B cell (primary cell): ENCODE data around the gene CCDC13. TPM values are rescaled to one million over a fixed set of nuclear protein-coding genes. Genes with fewer than 3 reads are reported as not detected.
A peak's percentile ranks its signal among the peaks of the same experiment; 100 is the strongest.
"Not testable (repeated sequence)": the region's sequence is repeated elsewhere in the genome, so short reads cannot be mapped to it uniquely, and the experiment has no call there.

Source experiments
- ATAC-seq: fragments of 200-7000 bp; cut with Tn5 transposase; one replicate; pipeline ENCODE4 v1.10.0; 2021; ENCODE audit warnings: low read depth, mild to moderate bottlenecking, moderate number of reproducible peaks, moderate library complexity
- CTCF ChIA-PET: fragments of 350-600 bp; sonication (Branson Sonifier 250); formaldehyde crosslinking; loops from one replicate; lab custom pipeline; 2021; ENCODE audit warnings: antibody characterized with exemption, inconsistent platforms; lab: Charles Lee
- POLR2A ChIA-PET: fragments of 350-600 bp; sonication (Branson Sonifier 250); formaldehyde crosslinking; loops from one replicate; lab custom pipeline; 2021; ENCODE audit warnings: antibody characterized with exemption; lab: Charles Lee
- DNase-seq: peaks from one replicate; pipeline ENCODE4 v3.0.0; 2013
- H2AFZ ChIP-seq: 2 replicates; pipeline ENCODE4 v1.6.1; 2012; ENCODE audit warnings: mild to moderate bottlenecking, low read depth, low read length; ENCODE audit not compliant: insufficient read depth, poor library complexity, severe bottlenecking
- H3K27ac ChIP-seq, 2 donors: 1 replicate in 1 of 2; 2 replicates in 1 of 2; pipeline ENCODE4 v1.5.1; 2012 to 2013; ENCODE audit warnings: low read length in 2 of 2, mild to moderate bottlenecking in 2 of 2, moderate library complexity in 1 of 2
- H3K27me3 ChIP-seq, 4 experiments: fragments of 200-600 bp in 1 of 4; sonication (generic) in 1 of 4; replicated peaks in 1 of 4; 1 replicate in 2 of 4; 2 replicates in 2 of 4; pipeline versions ENCODE4 v1.6.1 to v1.7.0; 2013 to 2016; ENCODE audit warnings: low read length in 3 of 4, mild to moderate bottlenecking in 2 of 4, mixed read lengths in 1 of 4, moderate library complexity in 1 of 4; ENCODE audit not compliant: insufficient read depth in 4 of 4, control insufficient read depth in 3 of 4; ENCODE audit errors: control extremely low read depth in 1 of 4
- H3K36me3 ChIP-seq, 2 experiments: replicated peaks in 1 of 2; 1 replicate in 1 of 2; 2 replicates in 1 of 2; pipeline versions ENCODE4 v1.6.1 to v1.7.1; 2013; ENCODE audit warnings: low read length in 1 of 2; ENCODE audit not compliant: insufficient read depth in 2 of 2, control insufficient read depth in 1 of 2; ENCODE audit errors: control extremely low read depth in 1 of 2, extremely low read depth in 1 of 2
- H3K4me1 ChIP-seq, 2 donors: fragments of 200-600 bp in 1 of 2; sonication (generic) in 1 of 2; 1 replicate in 1 of 2; 2 replicates in 1 of 2; pipeline versions ENCODE4 v1.5.1 to v1.6.1; 2013 to 2017; ENCODE audit warnings: low read length in 2 of 2; ENCODE audit not compliant: control insufficient read depth in 2 of 2, insufficient read depth in 2 of 2
- H3K4me2 ChIP-seq: replicated peaks from 2 replicates; pipeline ENCODE3; 2012; ENCODE audit warnings: mild to moderate bottlenecking, low read depth, low read length; ENCODE audit not compliant: poor library complexity, severe bottlenecking
- H3K4me3 ChIP-seq, 5 experiments: fragments of 200-600 bp in 1 of 5; sonication (generic) in 1 of 5; 1 replicate in 3 of 5; 2 replicates in 2 of 5; pipeline versions ENCODE4 v1.5.1 to v1.7.0; 2011 to 2016; ENCODE audit warnings: low read length in 4 of 5, mild to moderate bottlenecking in 4 of 5, low read depth in 2 of 5, control low read depth in 1 of 5, moderate library complexity in 1 of 5; ENCODE audit not compliant: insufficient read depth in 1 of 5; ENCODE audit errors: control extremely low read depth in 1 of 5, extremely low read depth in 1 of 5
- H3K79me2 ChIP-seq: fragments of 200-600 bp; sonication (generic); one replicate; pipeline ENCODE4 v1.6.0; 2016; ENCODE audit warnings: low read length; ENCODE audit not compliant: control insufficient read depth, insufficient read depth
- H3K9ac ChIP-seq: fragments of 200-600 bp; sonication (generic); 2 replicates; pipeline ENCODE4 v1.6.1; 2017; ENCODE audit warnings: mild to moderate bottlenecking, low read length, moderate library complexity
- H3K9me3 ChIP-seq, 3 donors: one replicate each; pipeline versions ENCODE4 v1.6.1 to v1.7.1; 2013; ENCODE audit warnings: low read length in 2 of 3; ENCODE audit not compliant: control insufficient read depth in 2 of 3, insufficient read depth in 1 of 3; ENCODE audit errors: control extremely low read depth in 1 of 3
- H4K20me1 ChIP-seq: 2 replicates; pipeline ENCODE4 v1.6.0; 2012; ENCODE audit warnings: mild to moderate bottlenecking, low read length; ENCODE audit not compliant: insufficient read depth, control insufficient read depth, poor library complexity, severe bottlenecking
- H3K27ac Mint-ChIP-seq: one replicate; pipeline ENCODE4 v1.8.0; 2021; ENCODE audit warnings: mixed read lengths
- H3K27me3 Mint-ChIP-seq: one replicate; pipeline ENCODE4 v1.8.0; 2021; ENCODE audit warnings: mixed read lengths
- H3K4me1 Mint-ChIP-seq: one replicate; pipeline ENCODE4 v1.8.0; 2021; ENCODE audit warnings: mixed read lengths
- H3K4me3 Mint-ChIP-seq: one replicate; pipeline ENCODE4 v1.8.0; 2021; ENCODE audit warnings: mixed read lengths
- H3K9me3 Mint-ChIP-seq: one replicate; pipeline ENCODE4 v1.8.0; 2022; ENCODE audit warnings: mixed read lengths; ENCODE audit not compliant: insufficient read depth
- EZH2 ChIP-seq: IDR thresholded peaks from 2 replicates; pipeline ENCODE4 v1.6.1; 2012; ENCODE audit warnings: borderline replicate concordance, low read depth, mild to moderate bottlenecking, moderate library complexity, low read length; ENCODE audit not compliant: insufficient read depth, poor library complexity, severe bottlenecking
- WGBS: methylation state at CpG from one replicate; pipeline ENCODE4 v1.1.5; 2013; ENCODE audit warnings: missing lambda C conversion rate; ENCODE audit not compliant: insufficient coverage; 5-methylcytosine and 5-hydroxymethylcytosine counted together
- intact Hi-C: fragments of 100-400 bp; cut with micrococcal nuclease; formaldehyde crosslinking; loops from one replicate; pipeline ENCODE4 v1.10.0; 2022
- polyA plus RNA-seq: library from polyadenylated mRNA; depleted of rRNA; stranded (reverse); fragments of >200 nt; gene quantifications from 2 replicates; pipeline ENCODE4 v1.2.3, GENCODE V29; 2012
- total RNA-seq, 2 donors: library from RNA; stranded (reverse); fragments of 120-200 nt in 1 of 2; gene quantifications; 1 replicate in 1 of 2; 2 replicates in 1 of 2; pipeline versions ENCODE4 v1.2.3 to v1.2.4, GENCODE V29; 2013 to 2022
- TF ChIP-seq, protein P1 (sequence below): fragments of 200-600 bp; IDR thresholded peaks from one replicate; pipeline ENCODE4 v1.8.0; 2022; ENCODE audit warnings: antibody characterized with exemption, mild to moderate bottlenecking

CCDC13 gene
- total and polyA plus RNA-seq, 2 donors (not counting 1 experiment from before 2014, with no cell fraction given) = 1.5 to 1.9 TPM

GRCh38 chr3:42814246-42814645, 41.2 kb upstream of the CCDC13 start:
- Mint-ChIP-seq H3K27ac (no peak overlapping the region), H3K9me3 (no peaks in the 10 kb centered on the region), H3K27me3 (peaks cover 2% of the 10 kb centered on the region), H3K4me3 (no peak overlapping the region), H3K4me1 (peaks cover 8% of the 10 kb centered on the region)
- ChIA-PET CTCF (interaction anchor here (2.2 kb wide), 1 partner anchor 67 kb away, joined by 6 read pairs; no protein-coding TSS in a partner anchor), POLR2A (no interaction called here)
- Histone ChIP-seq H3K4me1 (peaks cover 0 to 5% of the 10 kb centered on the region in 2 donors), H3K4me2 (no peak overlapping the region), H2AFZ (no peak overlapping the region), H3K27ac (no peak overlapping the region), H3K36me3 (no peaks in the 10 kb centered on the region), H3K27me3 (no peaks in the 10 kb centered on the region), H3K9me3 (no peaks in the 10 kb centered on the region), H3K79me2 (no peaks in the 10 kb centered on the region), H3K9ac (no peak overlapping the region), H4K20me1 (no peaks in the 10 kb centered on the region), H3K4me3 (no peak overlapping the region)
- intact Hi-C loops = no loop called here
- TF ChIP-seq EZH2 = no peak
- TF ChIP-seq, protein P1, sequence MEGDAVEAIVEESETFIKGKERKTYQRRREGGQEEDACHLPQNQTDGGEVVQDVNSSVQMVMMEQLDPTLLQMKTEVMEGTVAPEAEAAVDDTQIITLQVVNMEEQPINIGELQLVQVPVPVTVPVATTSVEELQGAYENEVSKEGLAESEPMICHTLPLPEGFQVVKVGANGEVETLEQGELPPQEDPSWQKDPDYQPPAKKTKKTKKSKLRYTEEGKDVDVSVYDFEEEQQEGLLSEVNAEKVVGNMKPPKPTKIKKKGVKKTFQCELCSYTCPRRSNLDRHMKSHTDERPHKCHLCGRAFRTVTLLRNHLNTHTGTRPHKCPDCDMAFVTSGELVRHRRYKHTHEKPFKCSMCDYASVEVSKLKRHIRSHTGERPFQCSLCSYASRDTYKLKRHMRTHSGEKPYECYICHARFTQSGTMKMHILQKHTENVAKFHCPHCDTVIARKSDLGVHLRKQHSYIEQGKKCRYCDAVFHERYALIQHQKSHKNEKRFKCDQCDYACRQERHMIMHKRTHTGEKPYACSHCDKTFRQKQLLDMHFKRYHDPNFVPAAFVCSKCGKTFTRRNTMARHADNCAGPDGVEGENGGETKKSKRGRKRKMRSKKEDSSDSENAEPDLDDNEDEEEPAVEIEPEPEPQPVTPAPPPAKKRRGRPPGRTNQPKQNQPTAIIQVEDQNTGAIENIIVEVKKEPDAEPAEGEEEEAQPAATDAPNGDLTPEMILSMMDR = no peak
- no peak for ATAC-seq
- 100% methylated on average over 1 of the region's 5 CpGs for WGBS
- DNase-seq = no peak

GRCh38 chr3:42811118-42811883, 38.2 kb upstream of the CCDC13 start:
- H3K4me1 Mint-ChIP-seq, CTCF ChIA-PET, H3K4me1 ChIP-seq, H3K79me2 ChIP-seq, H3K4me3 ChIP-seq, POLR2A ChIA-PET, H3K27ac Mint-ChIP-seq, H3K27ac ChIP-seq, H3K36me3 ChIP-seq, H4K20me1 ChIP-seq, ATAC-seq, H2AFZ ChIP-seq, H3K9me3 ChIP-seq, H3K4me3 Mint-ChIP-seq, H3K9me3 Mint-ChIP-seq, H3K27me3 ChIP-seq, intact Hi-C loops, H3K9ac ChIP-seq, H3K4me2 ChIP-seq: not testable (repeated sequence)
- DNase-seq = peak; percentile 24
- WGBS = 8% methylated on average over 11 of the region's 15 CpGs
- H3K27me3 Mint-ChIP-seq = peaks cover 11% of the 10 kb centered on the region

GRCh38 chr3:42810706-42811105, 37.7 kb upstream of the CCDC13 start:
- H3K27ac Mint-ChIP-seq, H3K27me3 ChIP-seq, H3K9ac ChIP-seq, intact Hi-C loops, H3K4me3 Mint-ChIP-seq, CTCF ChIA-PET, H2AFZ ChIP-seq, H3K4me1 ChIP-seq, ATAC-seq, DNase-seq, H3K4me2 ChIP-seq, H4K20me1 ChIP-seq, H3K27ac ChIP-seq, H3K36me3 ChIP-seq, H3K9me3 Mint-ChIP-seq, H3K9me3 ChIP-seq, H3K4me1 Mint-ChIP-seq, H3K4me3 ChIP-seq, H3K79me2 ChIP-seq, POLR2A ChIA-PET: not testable (repeated sequence)
- 98% methylated on average over 7 of the region's 10 CpGs for WGBS
- H3K27me3 Mint-ChIP-seq = peaks cover 17% of the 10 kb centered on the region
